Measurements from ENCODE around the gene BTBD17. TPM values are rescaled to one million over a fixed set of nuclear protein-coding genes. Genes with fewer than 3 reads are reported as not detected.

BTBD17 gene
- polyA plus RNA-seq, 2 of the 4 experiments (the other 2 are of a cell fraction): not detected

GRCh38 chr17:74389937-74390679 lies 28.4 kb upstream of the BTBD17 start:
- 35% methylated on average over 2 of the region's 2 CpGs for WGBS (ENCODE audit: missing lambda C conversion rate)
- DNase-seq (ENCODE audit: low read depth in 1 of 2, low spot score in 1 of 2): no peak
- Histone ChIP-seq H3K27ac (no peak overlapping the region), H3K4me3 (no peak overlapping the region), H3K4me1 (peaks cover 4% of the 10 kb centered on the region; the same call in 2 of the 3 replicates), H3K9me3 (no peaks in the 10 kb centered on the region), H3K4me2 (no peak overlapping the region)
- ATAC-seq: no peak
- POLR2A ChIA-PET: no interaction called here
- TF ChIP-seq MAZ (IDR thresholded peaks at IDR 0.05; ENCODE audit: borderline replicate concordance, low read depth, low read length) (no peak), NFE2L2 (conservative IDR thresholded peaks at IDR 0.05; ENCODE audit: low read length) (no peak), NPAS2 (CRISPR knock-in tag; IDR thresholded peaks at IDR 0.05; ENCODE audit: borderline replicate concordance) (no peak), HDAC2 (IDR thresholded peaks at IDR 0.05) (0 out of 2 replicates have a peak, but pooled peaks have one; percentile 16)
- CTCF ChIA-PET: interaction anchor here (1.5 to 11.3 kb wide), 7 partner anchors 10 to 67 kb away, joined by 4 to 127 read pairs (median 27); partner anchors contain the start of gene BTBD17
- no peak for FAIRE-seq

GRCh38 chr17:74389084-74389753 lies 27.6 kb upstream of the BTBD17 start:
- H3K9me3 ChIP-seq: no peaks in the 10 kb centered on the region
- no peak for FAIRE-seq
- TF ChIP-seq E2F6 (IDR thresholded peaks at IDR 0.05; ENCODE audit: borderline replicate concordance, low read depth): no peak
- TF ChIP-seq MYC (IDR thresholded peaks at IDR 0.05; ENCODE audit: borderline replicate concordance, low read length): no peak
- TF ChIP-seq JUNB (IDR thresholded peaks at IDR 0.05): no peak
- no peak for TF ChIP-seq JUN (IDR thresholded peaks at IDR 0.05)
- no peak for TF ChIP-seq NPAS2 (CRISPR knock-in tag; IDR thresholded peaks at IDR 0.05; ENCODE audit: borderline replicate concordance)
- TF ChIP-seq USF2 (IDR thresholded peaks at IDR 0.05): no peak
- no peak for TF ChIP-seq MAFK (IDR thresholded peaks at IDR 0.05; ENCODE audit: partially characterized antibody)
- TF ChIP-seq HOXB13 (CRISPR knock-in tag; IDR thresholded peaks at IDR 0.05; ENCODE audit: low read depth): no peak
- no peak for TF ChIP-seq FOXS1 (CRISPR knock-in tag; IDR thresholded peaks at IDR 0.05)
- no peak for TF ChIP-seq HES2 (IDR thresholded peaks at IDR 0.05)
- TF ChIP-seq CBX8 (IDR thresholded peaks at IDR 0.05): no peak
- TF ChIP-seq HMGXB4 (CRISPR knock-in tag; IDR thresholded peaks at IDR 0.05; ENCODE audit: borderline replicate concordance): no peak
- no peak for TF ChIP-seq EHMT2 (IDR thresholded peaks at IDR 0.05; ENCODE audit: low read depth)
- TF ChIP-seq GATA3 (IDR thresholded peaks at IDR 0.05; ENCODE audit: borderline replicate concordance): no peak
- no peak for TF ChIP-seq ZSCAN20 (CRISPR knock-in tag; IDR thresholded peaks at IDR 0.05)
- TF ChIP-seq ELK1 (IDR thresholded peaks at IDR 0.05; ENCODE audit: low read depth, low read length): no peak
- no peak for TF ChIP-seq MAZ (IDR thresholded peaks at IDR 0.05; ENCODE audit: borderline replicate concordance, low read depth, low read length)
- no peak for TF ChIP-seq RFX5 (IDR thresholded peaks at IDR 0.05)
- TF ChIP-seq HEYL (CRISPR knock-in tag; IDR thresholded peaks at IDR 0.05): no peak
- no peak for TF ChIP-seq PHF8 (IDR thresholded peaks at IDR 0.05; ENCODE audit: borderline replicate concordance, low read depth)
- DNase-seq (ENCODE audit: low read depth in 1 of 2, low spot score in 1 of 2): no peak
- WGBS (ENCODE audit: missing lambda C conversion rate): 71% methylated on average over 12 of the region's 12 CpGs
- no peak overlapping the region for H3K4me2 ChIP-seq
- ChIA-PET POLR2A (no interaction called here), CTCF (interaction anchor here (1.1 to 2.7 kb wide), 4 partner anchors 10 to 213 kb away, joined by 3 to 27 read pairs (median 4); no protein-coding TSS in a partner anchor)
- ATAC-seq: peak; percentile 27 to 28; a peak in 3 of 6 replicates
- no peaks in the 10 kb centered on the region for H3K4me1 ChIP-seq
- no peak overlapping the region for H3K4me3 ChIP-seq
- H3K27ac ChIP-seq: no peak overlapping the region

Measured in A549 (cell line).